RWPE2 (cell line): Measurements from ENCODE around the gene CRHR1.

ENCODE experiments used
- ATAC-seq: fragments of 200-7000 bp; cut with Tn5 transposase; 3 replicates; pipeline ENCODE4 v1.9.1; 2021; ENCODE audit warnings: low read depth
- DNase-seq: peaks from one replicate; pipeline ENCODE4 v3.0.0-alpha.2; 2020; ENCODE audit warnings: low spot score
- H3K27ac ChIP-seq: fragments of 450-650 bp; 2 replicates; pipeline ENCODE4 v1.5.1; 2017; ENCODE audit warnings: mild to moderate bottlenecking; ENCODE audit not compliant: poor library complexity, severe bottlenecking
- H3K27me3 ChIP-seq: fragments of 250-450 bp; sonication (Bioruptor Pico); 2 replicates; pipeline ENCODE4 v1.5.1; 2021; ENCODE audit warnings: mild to moderate bottlenecking, moderate library complexity; ENCODE audit not compliant: insufficient read depth, poor library complexity, severe bottlenecking
- H3K36me3 ChIP-seq: fragments of 250-450 bp; sonication (Bioruptor Pico); 2 replicates; pipeline ENCODE4 v1.5.1; 2020; ENCODE audit warnings: low read depth, mild to moderate bottlenecking, moderate library complexity
- H3K4me1 ChIP-seq: fragments of 250-450 bp; sonication (Bioruptor Pico); 2 replicates; pipeline ENCODE4 v1.5.1; 2021; ENCODE audit warnings: mild to moderate bottlenecking, moderate library complexity; ENCODE audit not compliant: insufficient read depth, poor library complexity, severe bottlenecking
- H3K4me3 ChIP-seq: fragments of 250-450 bp; sonication (Bioruptor Pico); 2 replicates; pipeline ENCODE4 v1.5.1; 2021; ENCODE audit warnings: mild to moderate bottlenecking, moderate library complexity; ENCODE audit not compliant: severe bottlenecking
- H3K9me3 ChIP-seq: fragments of 250-450 bp; sonication (Bioruptor Pico); 2 replicates; pipeline ENCODE4 v1.5.1; 2021; ENCODE audit warnings: mild to moderate bottlenecking, moderate library complexity; ENCODE audit not compliant: severe bottlenecking
- TF ChIP-seq, protein P1 (sequence below): fragments of 450-650 bp; IDR thresholded peaks from one replicate; pipeline ENCODE4 v1.5.1; 2017; ENCODE audit warnings: mild to moderate bottlenecking, moderate library complexity; ENCODE audit not compliant: poor library complexity, severe bottlenecking

Gene CRHR1

DNA sequence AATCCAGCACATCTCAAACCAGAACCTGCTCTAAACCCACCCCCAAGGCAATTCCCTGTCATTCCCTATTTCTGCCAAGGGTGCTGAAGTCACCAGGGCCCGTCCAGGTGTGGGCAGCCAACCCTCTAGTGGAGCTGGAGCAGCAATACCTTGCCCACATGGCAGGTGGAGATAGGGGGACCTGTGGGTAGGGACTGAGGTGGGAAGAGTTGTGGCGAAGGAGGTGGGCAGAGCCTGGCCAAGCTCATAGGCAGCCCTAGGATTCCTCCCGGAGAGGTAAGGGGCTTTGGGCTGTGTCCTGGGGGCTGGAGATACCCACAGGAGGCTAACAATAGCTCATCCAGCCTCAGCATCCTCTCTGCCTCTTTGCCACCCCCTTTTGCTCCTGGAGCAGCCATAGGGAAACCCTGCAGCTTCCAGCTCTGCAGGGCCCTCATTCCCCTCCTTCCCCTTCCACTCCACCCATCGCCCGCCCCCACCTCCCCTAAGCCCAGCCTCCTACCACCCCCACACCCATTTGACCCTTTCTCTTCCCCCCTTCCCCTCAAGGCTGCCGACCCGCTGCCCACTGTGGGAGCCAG lies 30.4 kb upstream of the CRHR1 start:
- no peaks in the 10 kb centered on the region for H3K9me3 ChIP-seq
- no peaks in the 10 kb centered on the region for H3K36me3 ChIP-seq
- peaks cover 16% of the 10 kb centered on the region for H3K27me3 ChIP-seq
- ATAC-seq (no peak), DNase-seq (no peak)
- TF ChIP-seq, protein P1, sequence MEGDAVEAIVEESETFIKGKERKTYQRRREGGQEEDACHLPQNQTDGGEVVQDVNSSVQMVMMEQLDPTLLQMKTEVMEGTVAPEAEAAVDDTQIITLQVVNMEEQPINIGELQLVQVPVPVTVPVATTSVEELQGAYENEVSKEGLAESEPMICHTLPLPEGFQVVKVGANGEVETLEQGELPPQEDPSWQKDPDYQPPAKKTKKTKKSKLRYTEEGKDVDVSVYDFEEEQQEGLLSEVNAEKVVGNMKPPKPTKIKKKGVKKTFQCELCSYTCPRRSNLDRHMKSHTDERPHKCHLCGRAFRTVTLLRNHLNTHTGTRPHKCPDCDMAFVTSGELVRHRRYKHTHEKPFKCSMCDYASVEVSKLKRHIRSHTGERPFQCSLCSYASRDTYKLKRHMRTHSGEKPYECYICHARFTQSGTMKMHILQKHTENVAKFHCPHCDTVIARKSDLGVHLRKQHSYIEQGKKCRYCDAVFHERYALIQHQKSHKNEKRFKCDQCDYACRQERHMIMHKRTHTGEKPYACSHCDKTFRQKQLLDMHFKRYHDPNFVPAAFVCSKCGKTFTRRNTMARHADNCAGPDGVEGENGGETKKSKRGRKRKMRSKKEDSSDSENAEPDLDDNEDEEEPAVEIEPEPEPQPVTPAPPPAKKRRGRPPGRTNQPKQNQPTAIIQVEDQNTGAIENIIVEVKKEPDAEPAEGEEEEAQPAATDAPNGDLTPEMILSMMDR, result no peak
- no peak overlapping the region for H3K4me3 ChIP-seq
- no peak overlapping the region for H3K27ac ChIP-seq
- no peaks in the 10 kb centered on the region for H3K4me1 ChIP-seq

DNA sequence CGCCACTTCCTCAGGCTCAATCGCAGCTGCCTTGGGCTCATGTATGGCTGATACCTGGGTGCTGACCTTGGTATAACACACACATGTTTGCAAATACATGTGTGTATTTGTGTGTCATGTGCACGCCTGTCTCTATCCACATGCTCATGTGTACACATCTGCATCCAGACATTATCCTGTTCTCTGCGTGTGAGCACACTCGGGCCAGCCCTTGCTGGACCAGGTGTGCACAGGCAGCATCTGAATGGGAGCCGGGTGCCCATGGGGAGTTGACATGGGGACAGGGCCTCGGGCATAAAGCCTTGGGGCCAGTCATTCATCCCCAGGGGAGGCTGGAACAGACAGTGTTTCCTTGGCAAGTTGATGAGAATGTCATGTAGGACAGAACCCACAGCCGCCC lies 29.1 kb upstream of the CRHR1 start:
- ATAC-seq (no peak), DNase-seq (no peak)
- H3K36me3 ChIP-seq, result no peaks in the 10 kb centered on the region
- peaks cover 16% of the 10 kb centered on the region for H3K27me3 ChIP-seq
- no peak overlapping the region for H3K27ac ChIP-seq
- no peaks in the 10 kb centered on the region for H3K4me1 ChIP-seq
- H3K4me3 ChIP-seq, result no peak overlapping the region
- no peaks in the 10 kb centered on the region for H3K9me3 ChIP-seq
- TF ChIP-seq, protein P1, result no peak

DNA sequence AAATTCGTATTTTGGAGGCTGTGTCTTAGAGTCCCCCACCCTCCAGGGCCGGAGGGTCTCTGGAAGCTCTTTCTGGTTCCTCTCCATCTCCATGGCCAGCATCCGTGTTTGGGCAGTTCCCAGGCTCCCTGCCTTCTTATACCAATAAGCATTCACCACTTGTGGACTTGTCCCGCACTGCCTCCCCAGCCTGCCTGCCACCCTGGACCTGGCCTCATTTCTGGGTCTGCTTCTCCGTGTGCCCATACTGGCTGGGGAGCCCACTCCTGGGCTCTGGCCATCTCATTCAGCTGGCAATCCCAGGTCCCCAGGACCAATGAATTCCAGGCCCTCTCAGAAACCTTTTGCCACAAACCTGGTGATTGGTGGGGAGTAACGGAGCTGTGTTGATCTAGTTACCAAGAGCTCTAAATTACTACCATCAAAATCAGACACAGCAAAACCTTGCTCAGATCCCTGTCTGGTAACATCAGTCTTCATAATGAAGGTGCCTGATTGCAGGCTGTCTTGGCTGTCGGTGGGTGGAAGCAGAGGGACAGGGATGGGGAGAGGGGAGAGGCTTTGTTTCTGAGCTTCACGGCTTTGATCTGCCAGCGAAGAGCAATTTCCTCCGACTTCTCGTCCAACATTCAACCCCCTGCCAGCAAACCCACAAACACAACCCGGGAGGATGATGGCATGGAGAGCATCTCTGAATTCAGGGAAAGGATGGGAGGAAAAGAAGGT lies 27.7 kb upstream of the CRHR1 start:
- Histone ChIP-seq H3K4me1 (no peaks in the 10 kb centered on the region), H3K27me3 (peaks cover 12% of the 10 kb centered on the region), H3K9me3 (no peaks in the 10 kb centered on the region), H3K27ac (no peak overlapping the region), H3K36me3 (no peaks in the 10 kb centered on the region), H3K4me3 (no peak overlapping the region)
- DNase-seq, result no peak
- TF ChIP-seq, protein P1, result no peak
- ATAC-seq, result no peak

DNA sequence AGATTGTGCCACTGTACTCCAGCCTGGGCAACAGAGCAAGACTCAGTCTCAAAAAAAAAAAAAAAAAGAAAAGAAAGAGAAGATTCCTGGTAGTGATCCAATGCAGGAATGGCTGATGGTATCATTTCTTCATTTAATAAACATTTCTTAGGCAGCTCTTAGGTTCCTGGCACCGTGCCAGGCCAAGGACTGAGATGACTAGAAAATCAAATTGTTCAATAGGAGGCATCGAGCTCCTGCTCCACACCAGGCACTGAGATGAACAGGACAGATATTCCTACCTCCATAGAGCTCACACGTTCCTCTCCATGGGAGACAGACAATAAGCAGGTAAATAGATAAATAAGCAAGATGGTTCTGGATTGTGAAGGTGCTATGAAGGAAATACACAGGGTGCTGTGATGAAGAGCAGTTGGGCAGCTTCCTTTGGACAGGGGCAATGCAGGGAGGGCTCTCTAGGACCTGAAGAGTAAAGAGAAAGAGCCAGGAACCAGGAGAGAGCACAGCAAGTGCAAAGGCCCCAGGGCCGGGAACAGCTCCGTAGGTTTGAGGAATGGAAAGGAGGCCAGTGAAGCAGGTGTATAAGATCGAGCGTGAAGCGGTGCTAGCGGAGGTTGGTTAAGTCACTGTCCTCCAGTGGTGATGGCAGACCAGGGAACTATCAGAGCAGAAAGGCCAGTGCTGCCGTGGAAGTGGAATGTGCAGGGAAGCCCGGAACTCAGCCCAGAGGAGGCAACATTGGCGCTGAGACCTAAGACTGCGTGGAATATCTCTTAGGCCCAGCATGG lies 26.5 kb upstream of the CRHR1 start:
- no peaks in the 10 kb centered on the region for H3K36me3 ChIP-seq

More for the DNA sequence above, 26.5 kb upstream of the CRHR1 start:
- no peaks in the 10 kb centered on the region for H3K9me3 ChIP-seq
- no peak overlapping the region for H3K27ac ChIP-seq
- TF ChIP-seq, protein P1, result no peak
- DNase-seq, result no peak
- H3K4me1 ChIP-seq, result no peaks in the 10 kb centered on the region
- no peak for ATAC-seq
- peaks cover 6% of the 10 kb centered on the region for H3K27me3 ChIP-seq
- H3K4me3 ChIP-seq, result no peak overlapping the region
